K562 (cell line): ENCODE data around the gene PRKD2.

Experiments
- ATF7 ChIP-seq: fragments of 450-650 bp; IDR thresholded peaks from 2 replicates; pipeline ENCODE4 v1.7.1; 2014; ENCODE audit warnings: mild to moderate bottlenecking, moderate library complexity
- EP300 ChIP-seq: IDR thresholded peaks from 2 replicates; pipeline ENCODE4 v1.6.1; 2012; ENCODE audit warnings: low read length, improper control_type of control experiment
- TF ChIP-seq, protein P1 (sequence below): sonication (generic); formaldehyde crosslinking; IDR thresholded peaks from 2 replicates; pipeline ENCODE4 v1.8.0; 2022; ENCODE audit warnings: mild to moderate bottlenecking, missing genetic modification reagents

DNA sequence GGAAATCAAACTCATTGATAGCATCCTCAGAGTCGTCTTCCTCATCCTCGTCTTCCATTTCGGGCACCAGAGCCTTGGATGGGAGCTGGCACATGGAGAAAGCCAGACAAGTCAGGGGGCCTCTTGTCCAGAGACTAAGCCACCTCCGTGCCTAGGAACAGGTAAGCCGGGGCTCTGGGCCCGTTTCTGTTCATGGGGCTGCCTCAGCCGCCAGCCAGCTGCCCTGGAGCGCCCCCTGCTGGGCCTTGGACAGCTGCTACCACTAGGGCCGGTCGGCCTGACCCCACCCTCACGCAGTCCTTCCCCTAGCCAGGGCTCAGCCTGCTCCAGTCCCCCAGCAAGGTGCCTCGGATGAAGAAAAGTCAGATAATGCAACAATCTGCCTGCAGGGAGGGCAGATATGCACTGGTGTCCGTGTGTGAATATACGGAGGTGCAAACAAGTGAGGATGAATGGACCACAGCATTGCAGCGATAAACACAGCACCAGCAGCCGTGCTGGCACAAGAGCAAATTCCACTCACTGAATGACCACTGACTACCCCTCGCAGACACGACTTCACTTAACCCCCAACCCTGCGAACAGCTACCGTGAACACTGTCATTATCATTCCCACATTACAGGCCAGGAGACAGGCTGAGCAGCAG is 11.9 kb upstream of the PRKD2 start:
- no peak for TF ChIP-seq EP300
- TF ChIP-seq ATF7: no peak
- TF ChIP-seq, protein P1, sequence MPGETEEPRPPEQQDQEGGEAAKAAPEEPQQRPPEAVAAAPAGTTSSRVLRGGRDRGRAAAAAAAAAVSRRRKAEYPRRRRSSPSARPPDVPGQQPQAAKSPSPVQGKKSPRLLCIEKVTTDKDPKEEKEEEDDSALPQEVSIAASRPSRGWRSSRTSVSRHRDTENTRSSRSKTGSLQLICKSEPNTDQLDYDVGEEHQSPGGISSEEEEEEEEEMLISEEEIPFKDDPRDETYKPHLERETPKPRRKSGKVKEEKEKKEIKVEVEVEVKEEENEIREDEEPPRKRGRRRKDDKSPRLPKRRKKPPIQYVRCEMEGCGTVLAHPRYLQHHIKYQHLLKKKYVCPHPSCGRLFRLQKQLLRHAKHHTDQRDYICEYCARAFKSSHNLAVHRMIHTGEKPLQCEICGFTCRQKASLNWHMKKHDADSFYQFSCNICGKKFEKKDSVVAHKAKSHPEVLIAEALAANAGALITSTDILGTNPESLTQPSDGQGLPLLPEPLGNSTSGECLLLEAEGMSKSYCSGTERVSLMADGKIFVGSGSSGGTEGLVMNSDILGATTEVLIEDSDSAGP (CRISPR knock-in tag): no peak
